Stimulated activated CD4-positive, alpha-beta T cell treated with anti-CD3 and anti-CD28 coated beads, Interleukin-2, amount 100 ng/mL, for 24 hours (primary cell): ENCODE data around the gene MYL5.

Experiments used
- DNase-seq, 2 donors: peaks; one replicate each; pipeline ENCODE4 v3.0.0-alpha.2; 2020

MYL5 gene

GRCh38 chr4:708631-708933, 34.2 kb downstream of the MYL5 start:
- no peak for DNase-seq

- no peak for DNase-seq
These were observed 35.0 kb downstream of the MYL5 start for GRCh38 chr4:709348-709747.

- DNase-seq = no peak
These were observed 35.8 kb downstream of the MYL5 start for GRCh38 chr4:710116-710515.

- no peak for DNase-seq
These were observed 36.6 kb downstream of the MYL5 start for GRCh38 chr4:710916-711315.

GRCh38 chr4:712093-712492, 37.8 kb downstream of the MYL5 start:
- DNase-seq = no peak

- no peak for DNase-seq
These were observed 38.7 kb downstream of the MYL5 start for GRCh38 chr4:712916-713632.

GRCh38 chr4:714087-714486, 39.7 kb downstream of the MYL5 start:
- DNase-seq = no peak

GRCh38 chr4:717601-718320, 43.4 kb downstream of the MYL5 start:
- DNase-seq = no peak

GRCh38 chr4:718460-718859, 44.1 kb downstream of the MYL5 start:
- DNase-seq = no peak

GRCh38 chr4:720111-720860, 45.9 kb downstream of the MYL5 start:
- DNase-seq = no peak

- DNase-seq = no peak
These were observed 47.2 kb downstream of the MYL5 start for GRCh38 chr4:721261-722168.

GRCh38 chr4:722169-722725, 47.9 kb downstream of the MYL5 start:
- DNase-seq = no peak

GRCh38 chr4:722851-723360, 48.6 kb downstream of the MYL5 start:
- DNase-seq = no peak

GRCh38 chr4:723751-724530, 49.6 kb downstream of the MYL5 start:
- DNase-seq = no peak

GRCh38 chr4:725391-726234, 51.3 kb downstream of the MYL5 start:
- DNase-seq = no peak

GRCh38 chr4:726235-726787, 52.0 kb downstream of the MYL5 start:
- DNase-seq = no peak

- DNase-seq = no peak
These were observed 52.5 kb downstream of the MYL5 start for GRCh38 chr4:726838-727237.

GRCh38 chr4:727576-727975, 53.2 kb downstream of the MYL5 start:
- no peak for DNase-seq

- DNase-seq = no peak
These were observed 55.3 kb downstream of the MYL5 start for GRCh38 chr4:729336-730315.
